HG03108 (cell line): ENCODE results near the gene TAB2.

Experiments used
- ATAC-seq: cut with Tn5 transposase; IDR thresholded peaks from one replicate; pipeline ENCODE4 v1.9.1; 2021; ENCODE audit warnings: moderate library complexity; ENCODE audit not compliant: unreplicated experiment

TAB2 gene

GRCh38 chr6:149405823-149406765, 88.6 kb downstream of the TAB2 start:
- ATAC-seq: no peak

- no peak for ATAC-seq
These were observed 92.1 kb downstream of the TAB2 start for GRCh38 chr6:149409617-149410016.

GRCh38 chr6:149410557-149410956, 93.0 kb downstream of the TAB2 start:
- no peak for ATAC-seq

- no peak for ATAC-seq
These were observed 96.5 kb downstream of the TAB2 start for GRCh38 chr6:149414009-149414408.

GRCh38 chr6:149414821-149415220, 97.3 kb downstream of the TAB2 start:
- ATAC-seq: no peak

GRCh38 chr6:149419696-149420404, 102.3 kb downstream of the TAB2 start:
- ATAC-seq: no peak

GRCh38 chr6:149421132-149421531, 103.6 kb downstream of the TAB2 start:
- ATAC-seq: no peak

- ATAC-seq: no peak
These were observed 105.1 kb downstream of the TAB2 start for GRCh38 chr6:149422581-149422980.

- ATAC-seq: no peak
These were observed 106.5 kb downstream of the TAB2 start for GRCh38 chr6:149423964-149424440.

- no peak for ATAC-seq
These were observed 107.7 kb downstream of the TAB2 start for GRCh38 chr6:149425224-149425623.

- no peak for ATAC-seq
These were observed 108.2 kb downstream of the TAB2 start for GRCh38 chr6:149425754-149426153.

GRCh38 chr6:149428606-149429005, 111.1 kb downstream of the TAB2 start:
- no peak for ATAC-seq

- ATAC-seq: no peak
These were observed 112.2 kb downstream of the TAB2 start for GRCh38 chr6:149429427-149430360.

- peak; percentile 82 for ATAC-seq
These were observed 114.6 kb downstream of the TAB2 start for GRCh38 chr6:149431905-149432775.

- no peak for ATAC-seq
These were observed 115.9 kb downstream of the TAB2 start for GRCh38 chr6:149433405-149433804.

GRCh38 chr6:149433881-149434280, 116.4 kb downstream of the TAB2 start:
- ATAC-seq: no peak

- ATAC-seq: no peak
These were observed 118.5 kb downstream of the TAB2 start for GRCh38 chr6:149435919-149436586.

GRCh38 chr6:149436647-149437046, 119.1 kb downstream of the TAB2 start:
- ATAC-seq: no peak

- no peak for ATAC-seq
These were observed 119.7 kb downstream of the TAB2 start for GRCh38 chr6:149437212-149437611.
